Gastroesophageal sphincter (tissue), 4 donors: ENCODE measurements around the gene KDM5A. TPM values are rescaled to one million over a fixed set of nuclear protein-coding genes. Genes with fewer than 3 reads are reported as not detected.
"Not testable (repeated sequence)": the region's sequence is repeated elsewhere in the genome, so short reads cannot be mapped to it uniquely, and the experiment has no call there.

Source experiments
- ATAC-seq: fragments of 150-250 bp; one replicate; pipeline ENCODE4 v1.9.1; 2016; ENCODE audit warnings: mild to moderate bottlenecking, moderate library complexity
- H3K27ac ChIP-seq, 4 donors: fragments of 200-600 bp; sonication (generic) in 3 of 4; 1 replicate in 3 of 4; 2 replicates in 1 of 4; pipeline ENCODE4 v1.5.1; 2016 to 2019
- H3K27me3 ChIP-seq: fragments of 200-600 bp; sonication (generic); one replicate; pipeline ENCODE4 v1.5.1; 2019
- H3K36me3 ChIP-seq, 2 donors: fragments of 200-600 bp; sonication (generic); one replicate each; pipeline ENCODE4 v1.5.1; 2019; ENCODE audit warnings: control low read depth in 1 of 2
- H3K4me1 ChIP-seq, 3 donors: fragments of 200-600 bp; sonication (generic); 1 replicate in 2 of 3; 2 replicates in 1 of 3; pipeline ENCODE4 v1.5.1; 2016 to 2019; ENCODE audit warnings: control low read depth in 2 of 3
- H3K4me3 ChIP-seq, 2 donors: fragments of 200-600 bp; sonication (generic); one replicate each; pipeline ENCODE4 v1.5.1; 2019; ENCODE audit warnings: mild to moderate bottlenecking in 1 of 2, moderate library complexity in 1 of 2
- H3K9me3 ChIP-seq, 3 donors: fragments of 200-600 bp; sonication (generic); one replicate each; pipeline ENCODE4 v1.5.1; 2017 to 2019; ENCODE audit warnings: control low read depth in 2 of 3
- CTCF ChIP-seq, 4 experiments: fragments of 200-600 bp in 2 of 4; fragments of 450-650 bp in 2 of 4; sonication (generic) in 1 of 4; IDR thresholded peaks; one replicate each; pipeline ENCODE4 v1.5.1; 2017 to 2019; ENCODE audit warnings: antibody characterized with exemption in 4 of 4, mild to moderate bottlenecking in 2 of 4, moderate library complexity in 2 of 4
- EP300 ChIP-seq: sonication (generic); formaldehyde crosslinking; IDR thresholded peaks from one replicate; pipeline ENCODE4 v1.6.1; 2017; ENCODE audit warnings: antibody characterized with exemption, mild to moderate bottlenecking
- POLR2A ChIP-seq, 2 donors: fragments of 450-650 bp; IDR thresholded peaks; one replicate each; pipeline ENCODE4 v1.6.1; 2017; ENCODE audit warnings: antibody characterized with exemption in 2 of 2, mild to moderate bottlenecking in 2 of 2, moderate library complexity in 1 of 2
- POLR2AphosphoS5 ChIP-seq: sonication (generic); formaldehyde crosslinking; IDR thresholded peaks from one replicate; pipeline ENCODE4 v1.6.1; 2017; ENCODE audit warnings: antibody characterized with exemption
- WGBS, 2 donors: methylation state at CpG; one replicate each; pipeline ENCODE4 v1.1.5; 2018; ENCODE audit warnings: low coverage in 1 of 2; 5-methylcytosine and 5-hydroxymethylcytosine counted together
- total RNA-seq, 4 donors: library from RNA; depleted of rRNA; stranded (reverse); fragments of >200 nt; gene quantifications; one replicate each; pipeline ENCODE4 v1.1.0, GENCODE V29; 2016

KDM5A gene
- total RNA-seq, 4 donors from 2014 or later: 39.3 to 87.9 (median 44.3) TPM

GRCh38 chr12:318759-319515 lies 70.2 kb downstream of the KDM5A start:
- Histone ChIP-seq H3K9me3 (no peaks in the 10 kb centered on the region), H3K27me3 (no peaks in the 10 kb centered on the region), H3K36me3 (peaks cover 14 to 100% of the 10 kb centered on the region in 2 donors), H3K4me1 (no peaks in the 10 kb centered on the region), H3K4me3 (no peak overlapping the region), H3K27ac (no peak overlapping the region)
- 59 to 70% methylated on average over 7 to 9 of the region's 9 CpGs for WGBS, 2 donors
- no peak for ATAC-seq
- TF ChIP-seq POLR2A (IDR thresholded peaks at IDR 0.05): no peak

GRCh38 chr12:308511-308910 lies 80.6 kb downstream of the KDM5A start:
- Histone ChIP-seq H3K4me1 (no peaks in the 10 kb centered on the region), H3K36me3 (peaks cover 6 to 100% of the 10 kb centered on the region in 2 donors)
- 83 to 89% methylated on average over 2 of the region's 2 CpGs for WGBS, 2 donors

GRCh38 chr12:307406-307805 lies 81.7 kb downstream of the KDM5A start:
- WGBS, 2 donors: 94% methylated on average over 10 of the region's 10 CpGs; no CpG with 5 or more reads in 1 of the 2 donors
- no peak overlapping the region for H3K4me3 ChIP-seq
- ATAC-seq: no peak
- no peak overlapping the region for H3K27ac ChIP-seq
- TF ChIP-seq POLR2A (IDR thresholded peaks at IDR 0.05): no peak
- no peak for TF ChIP-seq EP300
- no peak for TF ChIP-seq POLR2AphosphoS5
- no peak for TF ChIP-seq CTCF (IDR thresholded peaks at IDR 0.05)
- no peaks in the 10 kb centered on the region for H3K4me1 ChIP-seq
- H3K27me3 ChIP-seq: no peaks in the 10 kb centered on the region
- peaks cover 0 to 100% of the 10 kb centered on the region in 2 donors for H3K36me3 ChIP-seq
- H3K9me3 ChIP-seq: no peaks in the 10 kb centered on the region

More at GRCh38 chr12:308511-308910, 80.6 kb downstream of the KDM5A start:
- no peak for TF ChIP-seq CTCF (IDR thresholded peaks at IDR 0.05)
- TF ChIP-seq POLR2AphosphoS5: no peak
- TF ChIP-seq POLR2A (IDR thresholded peaks at IDR 0.05): no peak
- TF ChIP-seq EP300: no peak
- Histone ChIP-seq H3K4me3 (no peak overlapping the region), H3K27me3 (no peaks in the 10 kb centered on the region), H3K27ac (no peak overlapping the region), H3K9me3 (no peaks in the 10 kb centered on the region)
- ATAC-seq: no peak

GRCh38 chr12:304805-305204 lies 84.3 kb downstream of the KDM5A start:
- no peak for TF ChIP-seq POLR2AphosphoS5
- TF ChIP-seq POLR2A (IDR thresholded peaks at IDR 0.05): no peak
- TF ChIP-seq CTCF (IDR thresholded peaks at IDR 0.05): no peak
- TF ChIP-seq EP300: no peak
- H3K27ac ChIP-seq: no peak overlapping the region
- H3K9me3 ChIP-seq: no peaks in the 10 kb centered on the region
- no peaks in the 10 kb centered on the region for H3K4me1 ChIP-seq
- ATAC-seq: no peak
- H3K27me3 ChIP-seq: no peaks in the 10 kb centered on the region
- 67 to 80% methylated on average over 5 of the region's 5 CpGs for WGBS, 2 donors
- no peak overlapping the region for H3K4me3 ChIP-seq
- peaks cover 0 to 89% of the 10 kb centered on the region in 2 donors for H3K36me3 ChIP-seq

- 91 to 94% methylated on average over 3 of the region's 3 CpGs for WGBS, 2 donors
- not testable (repeated sequence) for ATAC-seq, H3K4me3 ChIP-seq, H3K9me3 ChIP-seq, H3K4me1 ChIP-seq, H3K27me3 ChIP-seq, H3K27ac ChIP-seq
- H3K36me3 ChIP-seq: peaks cover 0 to 84% of the 10 kb centered on the region in 2 donors
These were observed 86.4 kb downstream of the KDM5A start for GRCh38 chr12:302766-303165.

- H3K36me3 ChIP-seq: peaks cover 0 to 84% of the 10 kb centered on the region in 2 donors
- not testable (repeated sequence) for H3K4me1 ChIP-seq, H3K27ac ChIP-seq, H3K27me3 ChIP-seq, ATAC-seq, H3K4me3 ChIP-seq, H3K9me3 ChIP-seq
- 100% methylated on average over 1 of the region's 1 CpG for WGBS, 2 donors
These were observed 89.0 kb downstream of the KDM5A start for GRCh38 chr12:300166-300565.

GRCh38 chr12:299511-299910 lies 89.6 kb downstream of the KDM5A start:
- H3K36me3 ChIP-seq: peaks cover 0 to 84% of the 10 kb centered on the region in 2 donors
- not testable (repeated sequence) for H3K9me3 ChIP-seq, ATAC-seq, H3K27ac ChIP-seq, H3K4me3 ChIP-seq, H3K27me3 ChIP-seq, H3K4me1 ChIP-seq
- WGBS, 2 donors: 91 to 95% methylated on average over 5 of the region's 5 CpGs

GRCh38 chr12:298059-298458 lies 91.1 kb downstream of the KDM5A start:
- H3K27ac ChIP-seq, H3K27me3 ChIP-seq, ATAC-seq, H3K4me3 ChIP-seq, H3K9me3 ChIP-seq, H3K4me1 ChIP-seq: not testable (repeated sequence)
- peaks cover 0 to 84% of the 10 kb centered on the region in 2 donors for H3K36me3 ChIP-seq
- WGBS, 2 donors: 93% methylated on average over 5 of the region's 8 CpGs; no CpG with 5 or more reads in 1 of the 2 donors
